OCI-LY7 (cell line): Measurements from ENCODE around the gene TMEM156.

Source experiments
- EZH2phosphoT487 ChIP-seq: fragments of 200-600 bp; sonication (generic); IDR thresholded peaks from 2 replicates; pipeline ENCODE4 v1.6.1; 2018; ENCODE audit warnings: low read depth, borderline replicate concordance, mild to moderate bottlenecking, mixed run types, antibody characterized with exemption, low read length, moderate library complexity, mixed read lengths
- TF ChIP-seq, protein P1 (sequence below): fragments of 200-600 bp; sonication (generic); conservative IDR thresholded peaks from 2 replicates; pipeline ENCODE4 v1.5.1; 2014; ENCODE audit warnings: mild to moderate bottlenecking, antibody characterized with exemption, low read length, moderate library complexity, mixed read lengths

DNA sequence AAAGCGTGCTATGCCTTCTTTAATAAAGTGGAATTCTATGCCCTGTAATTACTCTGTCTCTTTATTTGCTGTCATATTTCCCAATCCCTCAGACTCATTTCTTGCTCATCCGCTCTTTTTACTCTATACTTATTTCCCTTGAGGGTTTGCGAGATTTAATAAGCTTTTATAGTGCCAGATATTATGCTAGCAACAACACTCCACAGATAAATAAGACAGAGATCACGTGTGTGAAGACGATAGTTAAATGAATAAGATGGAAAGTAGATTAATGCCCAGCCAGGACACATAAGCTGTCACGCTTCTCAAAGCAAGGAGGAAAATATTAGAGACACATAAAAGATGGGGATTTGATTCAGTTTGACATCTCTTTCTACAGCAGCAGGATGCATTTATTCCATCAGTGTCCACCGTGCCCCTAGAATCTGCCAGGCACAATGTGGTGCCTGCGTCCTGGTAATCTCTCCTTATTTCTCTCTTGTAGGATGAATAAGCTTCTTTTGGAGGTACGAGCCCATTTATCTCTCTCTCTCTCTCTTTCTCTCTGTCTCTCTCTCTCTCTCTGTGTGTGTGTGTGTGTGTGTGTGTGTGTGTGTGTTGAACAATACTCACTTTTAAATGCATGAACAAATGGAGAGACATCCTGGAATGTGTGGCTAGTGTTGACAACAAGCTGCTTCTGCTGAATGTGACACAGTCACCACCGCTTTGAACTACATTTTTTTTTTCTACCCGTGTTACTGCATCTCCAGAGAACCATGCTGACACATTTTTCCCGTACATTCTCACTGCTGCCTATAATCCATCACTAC is 48.2 kb downstream of the TMEM156 start:
- TF ChIP-seq, protein P1, sequence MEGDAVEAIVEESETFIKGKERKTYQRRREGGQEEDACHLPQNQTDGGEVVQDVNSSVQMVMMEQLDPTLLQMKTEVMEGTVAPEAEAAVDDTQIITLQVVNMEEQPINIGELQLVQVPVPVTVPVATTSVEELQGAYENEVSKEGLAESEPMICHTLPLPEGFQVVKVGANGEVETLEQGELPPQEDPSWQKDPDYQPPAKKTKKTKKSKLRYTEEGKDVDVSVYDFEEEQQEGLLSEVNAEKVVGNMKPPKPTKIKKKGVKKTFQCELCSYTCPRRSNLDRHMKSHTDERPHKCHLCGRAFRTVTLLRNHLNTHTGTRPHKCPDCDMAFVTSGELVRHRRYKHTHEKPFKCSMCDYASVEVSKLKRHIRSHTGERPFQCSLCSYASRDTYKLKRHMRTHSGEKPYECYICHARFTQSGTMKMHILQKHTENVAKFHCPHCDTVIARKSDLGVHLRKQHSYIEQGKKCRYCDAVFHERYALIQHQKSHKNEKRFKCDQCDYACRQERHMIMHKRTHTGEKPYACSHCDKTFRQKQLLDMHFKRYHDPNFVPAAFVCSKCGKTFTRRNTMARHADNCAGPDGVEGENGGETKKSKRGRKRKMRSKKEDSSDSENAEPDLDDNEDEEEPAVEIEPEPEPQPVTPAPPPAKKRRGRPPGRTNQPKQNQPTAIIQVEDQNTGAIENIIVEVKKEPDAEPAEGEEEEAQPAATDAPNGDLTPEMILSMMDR = no peak
- TF ChIP-seq EZH2phosphoT487 = no peak
